ENCODE results near the gene CSK. TPM values are rescaled to one million over a fixed set of nuclear protein-coding genes. Genes with fewer than 3 reads are reported as not detected.

Gene CSK
- total and polyA plus RNA-seq, 2 experiments from 2014 or later = 13.6 to 27.5 TPM

DNA sequence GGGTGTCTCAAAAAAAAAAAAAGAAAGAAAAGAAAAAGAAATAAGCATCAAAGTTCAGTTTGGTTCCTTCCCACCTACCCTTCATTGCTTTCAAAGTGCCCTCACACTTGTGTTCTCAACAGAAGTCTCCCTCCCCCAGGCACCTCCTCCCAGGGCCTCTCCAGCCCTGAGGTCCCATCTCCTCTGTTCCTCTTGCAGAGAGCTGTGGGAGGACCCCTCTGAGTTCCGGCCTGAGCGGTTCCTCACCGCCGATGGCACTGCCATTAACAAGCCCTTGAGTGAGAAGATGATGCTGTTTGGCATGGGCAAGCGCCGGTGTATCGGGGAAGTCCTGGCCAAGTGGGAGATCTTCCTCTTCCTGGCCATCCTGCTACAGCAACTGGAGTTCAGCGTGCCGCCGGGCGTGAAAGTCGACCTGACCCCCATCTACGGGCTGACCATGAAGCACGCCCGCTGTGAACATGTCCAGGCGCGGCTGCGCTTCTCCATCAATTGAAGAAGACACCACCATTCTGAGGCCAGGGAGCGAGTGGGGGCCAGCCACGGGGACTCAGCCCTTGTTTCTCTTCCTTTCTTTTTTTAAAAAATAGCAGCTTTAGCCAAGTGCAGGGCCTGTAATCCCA lies 27.2 kb upstream of the CSK start:
- no peak for TF ChIP-seq NANOG (IDR thresholded peaks at IDR 0.05; ENCODE audit: borderline replicate concordance)
- TF ChIP-seq, protein P1, sequence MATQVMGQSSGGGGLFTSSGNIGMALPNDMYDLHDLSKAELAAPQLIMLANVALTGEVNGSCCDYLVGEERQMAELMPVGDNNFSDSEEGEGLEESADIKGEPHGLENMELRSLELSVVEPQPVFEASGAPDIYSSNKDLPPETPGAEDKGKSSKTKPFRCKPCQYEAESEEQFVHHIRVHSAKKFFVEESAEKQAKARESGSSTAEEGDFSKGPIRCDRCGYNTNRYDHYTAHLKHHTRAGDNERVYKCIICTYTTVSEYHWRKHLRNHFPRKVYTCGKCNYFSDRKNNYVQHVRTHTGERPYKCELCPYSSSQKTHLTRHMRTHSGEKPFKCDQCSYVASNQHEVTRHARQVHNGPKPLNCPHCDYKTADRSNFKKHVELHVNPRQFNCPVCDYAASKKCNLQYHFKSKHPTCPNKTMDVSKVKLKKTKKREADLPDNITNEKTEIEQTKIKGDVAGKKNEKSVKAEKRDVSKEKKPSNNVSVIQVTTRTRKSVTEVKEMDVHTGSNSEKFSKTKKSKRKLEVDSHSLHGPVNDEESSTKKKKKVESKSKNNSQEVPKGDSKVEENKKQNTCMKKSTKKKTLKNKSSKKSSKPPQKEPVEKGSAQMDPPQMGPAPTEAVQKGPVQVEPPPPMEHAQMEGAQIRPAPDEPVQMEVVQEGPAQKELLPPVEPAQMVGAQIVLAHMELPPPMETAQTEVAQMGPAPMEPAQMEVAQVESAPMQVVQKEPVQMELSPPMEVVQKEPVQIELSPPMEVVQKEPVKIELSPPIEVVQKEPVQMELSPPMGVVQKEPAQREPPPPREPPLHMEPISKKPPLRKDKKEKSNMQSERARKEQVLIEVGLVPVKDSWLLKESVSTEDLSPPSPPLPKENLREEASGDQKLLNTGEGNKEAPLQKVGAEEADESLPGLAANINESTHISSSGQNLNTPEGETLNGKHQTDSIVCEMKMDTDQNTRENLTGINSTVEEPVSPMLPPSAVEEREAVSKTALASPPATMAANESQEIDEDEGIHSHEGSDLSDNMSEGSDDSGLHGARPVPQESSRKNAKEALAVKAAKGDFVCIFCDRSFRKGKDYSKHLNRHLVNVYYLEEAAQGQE (IDR thresholded peaks at IDR 0.05; ENCODE audit: unreplicated experiment) = no peak
- no peak for TF ChIP-seq STAT1 (IDR thresholded peaks at IDR 0.05; ENCODE audit: unreplicated experiment)
- TF ChIP-seq ZNF331 (CRISPR knock-in tag; IDR thresholded peaks at IDR 0.05; ENCODE audit: low read depth) = no peak
- no peak for TF ChIP-seq CREB1 (CRISPR knock-in tag; IDR thresholded peaks at IDR 0.05; ENCODE audit: low read depth)
- no peak for TF ChIP-seq POLR2AphosphoS5 (IDR thresholded peaks at IDR 0.05; ENCODE audit: low read depth)
- TF ChIP-seq, protein P2, sequence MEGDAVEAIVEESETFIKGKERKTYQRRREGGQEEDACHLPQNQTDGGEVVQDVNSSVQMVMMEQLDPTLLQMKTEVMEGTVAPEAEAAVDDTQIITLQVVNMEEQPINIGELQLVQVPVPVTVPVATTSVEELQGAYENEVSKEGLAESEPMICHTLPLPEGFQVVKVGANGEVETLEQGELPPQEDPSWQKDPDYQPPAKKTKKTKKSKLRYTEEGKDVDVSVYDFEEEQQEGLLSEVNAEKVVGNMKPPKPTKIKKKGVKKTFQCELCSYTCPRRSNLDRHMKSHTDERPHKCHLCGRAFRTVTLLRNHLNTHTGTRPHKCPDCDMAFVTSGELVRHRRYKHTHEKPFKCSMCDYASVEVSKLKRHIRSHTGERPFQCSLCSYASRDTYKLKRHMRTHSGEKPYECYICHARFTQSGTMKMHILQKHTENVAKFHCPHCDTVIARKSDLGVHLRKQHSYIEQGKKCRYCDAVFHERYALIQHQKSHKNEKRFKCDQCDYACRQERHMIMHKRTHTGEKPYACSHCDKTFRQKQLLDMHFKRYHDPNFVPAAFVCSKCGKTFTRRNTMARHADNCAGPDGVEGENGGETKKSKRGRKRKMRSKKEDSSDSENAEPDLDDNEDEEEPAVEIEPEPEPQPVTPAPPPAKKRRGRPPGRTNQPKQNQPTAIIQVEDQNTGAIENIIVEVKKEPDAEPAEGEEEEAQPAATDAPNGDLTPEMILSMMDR (conservative IDR thresholded peaks at IDR 0.05; ENCODE audit: low read depth in 2 of 2) = no peak
- TF ChIP-seq, protein P3, sequence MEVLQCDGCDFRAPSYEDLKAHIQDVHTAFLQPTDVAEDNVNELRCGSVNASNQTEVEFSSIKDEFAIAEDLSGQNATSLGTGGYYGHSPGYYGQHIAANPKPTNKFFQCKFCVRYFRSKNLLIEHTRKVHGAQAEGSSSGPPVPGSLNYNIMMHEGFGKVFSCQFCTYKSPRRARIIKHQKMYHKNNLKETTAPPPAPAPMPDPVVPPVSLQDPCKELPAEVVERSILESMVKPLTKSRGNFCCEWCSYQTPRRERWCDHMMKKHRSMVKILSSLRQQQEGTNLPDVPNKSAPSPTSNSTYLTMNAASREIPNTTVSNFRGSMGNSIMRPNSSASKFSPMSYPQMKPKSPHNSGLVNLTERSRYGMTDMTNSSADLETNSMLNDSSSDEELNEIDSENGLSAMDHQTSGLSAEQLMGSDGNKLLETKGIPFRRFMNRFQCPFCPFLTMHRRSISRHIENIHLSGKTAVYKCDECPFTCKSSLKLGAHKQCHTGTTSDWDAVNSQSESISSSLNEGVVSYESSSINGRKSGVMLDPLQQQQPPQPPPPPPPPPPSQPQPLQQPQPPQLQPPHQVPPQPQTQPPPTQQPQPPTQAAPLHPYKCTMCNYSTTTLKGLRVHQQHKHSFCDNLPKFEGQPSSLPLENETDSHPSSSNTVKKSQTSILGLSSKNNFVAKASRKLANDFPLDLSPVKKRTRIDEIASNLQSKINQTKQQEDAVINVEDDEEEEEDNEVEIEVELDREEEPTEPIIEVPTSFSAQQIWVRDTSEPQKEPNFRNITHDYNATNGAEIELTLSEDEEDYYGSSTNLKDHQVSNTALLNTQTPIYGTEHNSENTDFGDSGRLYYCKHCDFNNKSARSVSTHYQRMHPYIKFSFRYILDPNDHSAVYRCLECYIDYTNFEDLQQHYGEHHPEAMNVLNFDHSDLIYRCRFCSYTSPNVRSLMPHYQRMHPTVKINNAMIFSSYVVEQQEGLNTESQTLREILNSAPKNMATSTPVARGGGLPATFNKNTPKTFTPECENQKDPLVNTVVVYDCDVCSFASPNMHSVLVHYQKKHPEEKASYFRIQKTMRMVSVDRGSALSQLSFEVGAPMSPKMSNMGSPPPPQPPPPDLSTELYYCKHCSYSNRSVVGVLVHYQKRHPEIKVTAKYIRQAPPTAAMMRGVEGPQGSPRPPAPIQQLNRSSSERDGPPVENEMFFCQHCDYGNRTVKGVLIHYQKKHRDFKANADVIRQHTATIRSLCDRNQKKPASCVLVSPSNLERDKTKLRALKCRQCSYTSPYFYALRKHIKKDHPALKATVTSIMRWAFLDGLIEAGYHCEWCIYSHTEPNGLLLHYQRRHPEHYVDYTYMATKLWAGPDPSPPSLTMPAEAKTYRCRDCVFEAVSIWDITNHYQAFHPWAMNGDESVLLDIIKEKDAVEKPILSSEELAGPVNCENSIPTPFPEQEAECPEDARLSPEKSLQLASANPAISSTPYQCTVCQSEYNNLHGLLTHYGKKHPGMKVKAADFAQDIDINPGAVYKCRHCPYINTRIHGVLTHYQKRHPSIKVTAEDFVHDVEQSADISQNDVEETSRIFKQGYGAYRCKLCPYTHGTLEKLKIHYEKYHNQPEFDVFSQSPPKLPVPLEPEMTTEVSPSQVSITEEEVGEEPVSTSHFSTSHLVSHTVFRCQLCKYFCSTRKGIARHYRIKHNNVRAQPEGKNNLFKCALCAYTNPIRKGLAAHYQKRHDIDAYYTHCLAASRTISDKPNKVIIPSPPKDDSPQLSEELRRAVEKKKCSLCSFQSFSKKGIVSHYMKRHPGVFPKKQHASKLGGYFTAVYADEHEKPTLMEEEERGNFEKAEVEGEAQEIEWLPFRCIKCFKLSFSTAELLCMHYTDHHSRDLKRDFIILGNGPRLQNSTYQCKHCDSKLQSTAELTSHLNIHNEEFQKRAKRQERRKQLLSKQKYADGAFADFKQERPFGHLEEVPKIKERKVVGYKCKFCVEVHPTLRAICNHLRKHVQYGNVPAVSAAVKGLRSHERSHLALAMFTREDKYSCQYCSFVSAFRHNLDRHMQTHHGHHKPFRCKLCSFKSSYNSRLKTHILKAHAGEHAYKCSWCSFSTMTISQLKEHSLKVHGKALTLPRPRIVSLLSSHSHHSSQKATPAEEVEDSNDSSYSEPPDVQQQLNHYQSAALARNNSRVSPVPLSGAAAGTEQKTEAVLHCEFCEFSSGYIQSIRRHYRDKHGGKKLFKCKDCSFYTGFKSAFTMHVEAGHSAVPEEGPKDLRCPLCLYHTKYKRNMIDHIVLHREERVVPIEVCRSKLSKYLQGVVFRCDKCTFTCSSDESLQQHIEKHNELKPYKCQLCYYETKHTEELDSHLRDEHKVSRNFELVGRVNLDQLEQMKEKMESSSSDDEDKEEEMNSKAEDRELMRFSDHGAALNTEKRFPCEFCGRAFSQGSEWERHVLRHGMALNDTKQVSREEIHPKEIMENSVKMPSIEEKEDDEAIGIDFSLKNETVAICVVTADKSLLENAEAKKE (CRISPR knock-in tag; IDR thresholded peaks at IDR 0.05) = no peak
- no peak for TF ChIP-seq EZH2phosphoT487 (IDR thresholded peaks at IDR 0.05; ENCODE audit: unreplicated experiment)

More for the DNA sequence above, 27.2 kb upstream of the CSK start:
- Histone ChIP-seq H3K9me2 (ENCODE audit: insufficient read depth) (no peaks in the 10 kb centered on the region), H3F3A (replicated peaks; ENCODE audit: low read depth) (no peaks in the 10 kb centered on the region), H3K27ac (ENCODE audit: low read depth) (no peak overlapping the region), H3K36me3 (ENCODE audit: insufficient read depth) (no peaks in the 10 kb centered on the region), H3K4me2 (no peak overlapping the region), H2AFZ (0 out of 2 replicates have a peak overlapping the region, but pooled peaks have one; percentile 18), H3K79me2 (replicated peaks; ENCODE audit: insufficient read depth) (no peaks in the 10 kb centered on the region), H3K4me3 (no peak overlapping the region), H4K20me1 (replicated peaks; ENCODE audit: insufficient read depth) (no peaks in the 10 kb centered on the region), H3K4me1 (ENCODE audit: insufficient read depth) (no peaks in the 10 kb centered on the region), H3K27me3 (ENCODE audit: insufficient read depth) (no peaks in the 10 kb centered on the region)
- H3K4me3 Mint-ChIP-seq = no peak overlapping the region
- no peaks in the 10 kb centered on the region for H3K36me3 Mint-ChIP-seq (ENCODE audit: low read depth)
- DNase-seq (ENCODE audit: low spot score) (no peak), ATAC-seq (no peak)
- H3K27ac Mint-ChIP-seq = no peak overlapping the region
- H3K27me3 Mint-ChIP-seq (ENCODE audit: insufficient read depth, low read depth, poor library complexity) = peaks cover 14% of the 10 kb centered on the region
- peaks cover 6% of the 10 kb centered on the region for H3K4me1 Mint-ChIP-seq
- H3K9me3 Mint-ChIP-seq = no peaks in the 10 kb centered on the region; the same call in 2 of the 3 replicates

Measured in GM23338 (cell line).